HG03520 (cell line): ENCODE results near the gene C2CD4D.
"Not testable (repeated sequence)": the region's sequence is repeated elsewhere in the genome, so short reads cannot be mapped to it uniquely, and the experiment has no call there.

ENCODE experiments used
- ATAC-seq: cut with Tn5 transposase; IDR thresholded peaks from one replicate; pipeline ENCODE4 v1.9.1; 2021; ENCODE audit warnings: mild to moderate bottlenecking, moderate library complexity; ENCODE audit not compliant: unreplicated experiment

The C2CD4D gene

GRCh38 chr1:151839457-151840403 is at the start of gene C2CD4D:
Gene C2CD4D (minus strand): TSS chr1:151839820. CDS start chr1:151838989, 831 bp downstream.
- ATAC-seq: no peak

DNA sequence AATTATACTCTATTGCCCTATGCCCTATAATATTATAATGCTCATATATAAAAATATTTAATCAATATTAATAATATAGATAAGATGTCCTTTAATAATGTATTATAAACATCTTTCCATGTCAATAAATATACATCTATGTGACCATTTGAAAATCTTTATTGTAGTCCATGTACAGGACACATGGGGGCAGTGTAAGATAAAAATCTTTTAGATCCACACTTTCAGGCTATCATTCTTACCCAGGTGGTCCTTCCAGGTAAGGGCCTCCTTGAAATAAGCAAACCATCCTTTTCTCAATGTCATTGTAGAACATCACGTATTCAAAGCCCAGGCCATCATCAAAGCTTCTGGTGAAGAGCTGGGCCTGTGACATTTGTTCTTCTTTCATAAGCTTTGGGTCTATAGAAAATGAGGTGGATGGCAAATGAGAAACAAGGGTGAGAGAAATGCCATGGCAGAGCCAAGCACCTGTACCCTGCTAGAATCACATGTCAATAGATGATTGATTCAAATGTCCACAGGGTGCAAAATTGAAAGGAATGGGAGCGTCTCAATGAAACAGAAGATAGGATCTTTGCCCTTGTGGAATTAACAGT is 49.5 kb upstream of the C2CD4D start:
- no peak for ATAC-seq

DNA sequence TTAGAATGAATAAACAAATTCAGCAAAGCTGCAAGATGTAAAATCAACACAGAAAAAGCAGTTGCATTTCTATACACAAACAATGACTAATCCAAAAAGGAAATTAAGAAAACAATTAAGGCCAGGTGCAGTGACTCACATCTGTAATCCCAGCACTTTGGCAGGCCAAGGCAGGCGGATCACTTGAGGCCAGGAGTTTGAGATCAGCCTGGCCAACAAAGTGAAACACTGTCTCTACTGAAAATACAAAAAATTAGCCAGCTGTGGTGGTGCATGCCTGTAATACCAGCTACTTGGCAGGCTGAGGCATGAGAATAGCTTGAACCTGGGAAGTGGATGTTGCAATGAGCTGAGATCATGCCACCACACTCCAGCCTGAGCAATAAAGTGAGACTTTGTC is 47.4 kb upstream of the C2CD4D start:
- no peak for ATAC-seq

GRCh38 chr1:151885479-151885878 is 45.9 kb upstream of the C2CD4D start:
- ATAC-seq: no peak

GRCh38 chr1:151884879-151885278 is 45.3 kb upstream of the C2CD4D start:
- not testable (repeated sequence) for ATAC-seq

GRCh38 chr1:151884445-151884844 is 44.8 kb upstream of the C2CD4D start:
- not testable (repeated sequence) for ATAC-seq

DNA sequence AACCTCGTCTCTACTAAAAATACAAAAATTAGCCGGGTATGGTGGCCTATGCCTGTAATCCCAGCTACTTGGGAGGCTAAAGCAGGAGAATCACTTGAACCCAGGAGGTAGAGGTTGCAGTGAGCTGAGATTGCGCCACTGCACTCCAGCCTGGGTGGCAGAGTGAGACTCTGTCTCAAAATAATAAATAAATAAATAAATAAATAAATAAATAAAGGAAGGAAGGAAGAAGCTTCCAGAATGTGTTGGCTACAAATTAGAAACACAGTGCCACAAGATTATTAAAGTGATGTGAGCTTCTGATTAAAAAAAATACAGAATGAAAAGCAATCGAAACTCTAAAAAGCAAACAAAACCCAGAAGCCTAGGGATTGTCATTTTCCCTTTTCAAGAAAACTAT is 44.3 kb upstream of the C2CD4D start:
- ATAC-seq: not testable (repeated sequence)

DNA sequence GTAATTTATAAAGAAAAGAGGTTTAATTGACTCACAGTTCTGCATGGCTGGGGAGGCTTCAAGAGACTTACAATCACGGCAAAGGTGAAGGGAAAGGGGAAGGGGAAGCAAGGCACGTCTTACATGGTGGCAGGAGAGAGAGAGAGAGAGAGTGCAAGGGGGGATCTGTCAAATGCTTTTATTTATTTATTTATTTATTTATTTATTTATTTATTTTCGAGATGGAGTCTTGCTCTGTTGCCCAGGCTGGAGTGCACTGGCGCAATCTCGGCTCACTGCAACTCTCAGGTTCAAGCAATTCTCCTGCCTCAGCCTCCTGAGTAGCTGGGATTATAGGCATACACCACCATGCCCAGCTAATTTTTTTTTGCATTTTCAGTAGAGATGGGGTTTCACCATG is 43.3 kb upstream of the C2CD4D start:
- ATAC-seq: not testable (repeated sequence)

GRCh38 chr1:151882466-151882865 is 42.8 kb upstream of the C2CD4D start:
- no peak for ATAC-seq

- no peak for ATAC-seq
These were observed 41.9 kb upstream of the C2CD4D start for GRCh38 chr1:151881479-151881878.

- no peak for ATAC-seq
These were observed 35.9 kb upstream of the C2CD4D start for GRCh38 chr1:151875419-151876097.

DNA sequence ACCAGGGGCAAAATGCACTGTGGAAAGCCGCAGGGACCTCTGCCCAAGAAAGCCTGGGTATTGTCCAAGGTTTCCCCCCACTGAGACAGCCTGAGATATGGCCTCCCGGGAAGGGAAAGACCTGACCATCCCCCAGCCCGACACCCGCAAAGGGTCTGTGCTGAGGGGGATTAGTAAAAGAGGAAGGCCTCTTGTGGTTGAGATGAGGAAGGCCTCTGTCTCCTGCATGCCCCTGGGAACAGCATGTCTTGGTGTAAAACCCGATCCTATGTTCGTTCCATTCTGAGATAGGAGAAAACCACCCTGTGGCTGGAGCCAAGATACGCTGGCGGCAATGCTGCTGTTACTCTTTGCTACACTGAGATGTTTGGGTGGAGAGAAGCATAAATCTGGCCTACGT is 33.2 kb upstream of the C2CD4D start:
- not testable (repeated sequence) for ATAC-seq

DNA sequence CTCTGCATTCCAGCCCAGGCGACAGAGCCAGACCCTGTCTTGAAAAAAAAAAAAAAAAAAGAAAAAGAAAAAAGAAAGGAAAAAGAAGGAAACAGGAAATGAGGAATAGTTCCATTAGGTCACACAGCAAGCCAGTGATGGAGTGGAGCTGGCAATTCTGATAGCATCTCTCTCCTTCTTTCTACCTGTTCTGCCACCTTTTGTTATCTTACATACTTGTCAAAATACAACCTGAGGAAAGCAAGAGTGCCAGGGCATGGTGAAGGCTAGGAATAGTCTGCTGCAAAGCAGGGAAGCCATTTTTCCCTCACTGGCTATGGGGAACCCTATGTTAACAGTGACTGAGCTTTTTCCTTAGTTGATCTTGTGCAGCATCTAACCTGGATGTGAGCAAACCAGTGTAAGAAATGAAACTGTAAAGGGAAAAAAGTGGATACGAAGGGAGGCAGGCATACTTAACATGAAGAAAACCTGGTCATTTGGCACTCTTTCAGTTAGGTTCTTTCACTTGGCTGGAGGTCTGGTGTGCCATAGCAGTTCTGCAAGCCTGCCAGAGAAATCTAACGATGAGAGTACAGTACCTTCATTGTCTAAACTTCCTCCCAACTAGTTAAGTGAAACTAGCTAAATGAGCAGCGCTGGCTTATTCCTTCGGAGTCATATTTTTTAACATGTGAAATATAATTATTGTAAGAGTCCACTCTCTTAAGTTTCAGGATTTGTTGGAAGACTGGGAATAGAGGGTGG is 31.8 kb upstream of the C2CD4D start:
- ATAC-seq: no peak

- ATAC-seq: no peak
These were observed 28.9 kb upstream of the C2CD4D start for GRCh38 chr1:151868486-151868885.

DNA sequence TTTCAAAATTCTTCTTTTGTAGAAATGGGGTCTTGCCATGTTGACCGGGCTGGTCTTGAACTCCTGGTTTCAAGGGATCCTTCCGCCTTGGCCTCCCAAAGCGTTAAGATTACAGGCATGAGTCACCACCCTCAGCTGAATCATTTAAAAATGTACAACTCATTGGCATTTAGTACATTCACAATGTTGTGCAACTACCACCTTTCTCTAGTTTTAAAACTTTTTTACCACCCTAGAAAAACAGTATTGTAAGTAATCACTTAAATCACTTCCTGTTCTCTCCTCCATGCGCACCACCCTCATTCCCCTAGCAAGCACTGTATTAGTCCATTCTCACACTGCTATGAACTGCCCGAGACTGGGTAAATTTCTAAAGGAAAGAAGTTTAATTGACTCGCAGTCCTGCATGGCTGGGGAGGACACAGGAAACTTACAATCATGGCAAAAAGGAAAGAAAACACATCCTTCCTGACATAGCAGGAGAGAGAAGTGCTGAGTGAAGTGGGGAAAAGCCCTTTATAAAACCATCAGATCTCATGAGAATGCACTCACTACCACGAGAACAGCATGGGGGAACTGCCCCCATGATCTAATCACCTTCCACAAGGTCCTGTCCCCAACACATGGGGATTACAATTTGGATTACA is 28.3 kb upstream of the C2CD4D start:
- no peak for ATAC-seq

GRCh38 chr1:151867321-151867720 is 27.7 kb upstream of the C2CD4D start:
- no peak for ATAC-seq

DNA sequence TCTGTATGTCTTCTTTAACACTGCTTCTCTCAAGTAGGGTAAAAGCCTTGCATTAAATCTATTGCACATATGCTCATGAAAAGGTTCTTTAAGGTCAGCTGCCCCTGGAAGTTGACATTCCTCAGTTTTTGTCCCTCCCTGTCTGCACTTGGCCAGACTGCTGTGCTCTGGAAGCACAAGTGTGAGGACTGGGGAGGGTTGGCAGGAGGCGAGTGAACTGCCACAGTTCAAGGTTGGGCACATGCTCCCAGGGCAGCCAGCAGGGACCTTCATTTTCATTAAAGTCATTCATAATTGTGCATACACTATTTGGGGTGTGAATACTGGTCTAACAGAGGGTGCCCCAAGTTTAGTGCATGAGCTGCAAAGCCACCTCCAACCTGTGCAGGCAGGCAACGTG is 24.8 kb upstream of the C2CD4D start:
- no peak for ATAC-seq

DNA sequence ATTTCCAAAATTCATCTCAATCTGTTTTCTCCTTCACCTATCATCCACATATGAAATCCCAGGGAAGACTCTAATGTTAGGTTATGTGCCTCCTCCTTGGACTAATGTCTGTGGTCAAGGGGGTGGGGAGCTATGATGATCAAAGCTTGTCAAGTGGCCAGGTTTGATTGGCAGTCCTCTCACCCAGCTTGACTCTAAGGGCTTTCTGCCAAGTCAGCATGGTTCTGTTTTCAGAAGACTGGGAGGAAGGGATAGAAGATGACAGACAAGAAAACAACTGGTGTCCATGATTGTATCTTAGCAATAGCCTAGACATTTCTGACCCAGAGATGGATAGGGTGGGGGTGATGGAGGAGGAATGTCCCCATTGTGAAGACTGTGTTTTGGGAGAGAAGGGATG is 23.0 kb upstream of the C2CD4D start:
- ATAC-seq: no peak

DNA sequence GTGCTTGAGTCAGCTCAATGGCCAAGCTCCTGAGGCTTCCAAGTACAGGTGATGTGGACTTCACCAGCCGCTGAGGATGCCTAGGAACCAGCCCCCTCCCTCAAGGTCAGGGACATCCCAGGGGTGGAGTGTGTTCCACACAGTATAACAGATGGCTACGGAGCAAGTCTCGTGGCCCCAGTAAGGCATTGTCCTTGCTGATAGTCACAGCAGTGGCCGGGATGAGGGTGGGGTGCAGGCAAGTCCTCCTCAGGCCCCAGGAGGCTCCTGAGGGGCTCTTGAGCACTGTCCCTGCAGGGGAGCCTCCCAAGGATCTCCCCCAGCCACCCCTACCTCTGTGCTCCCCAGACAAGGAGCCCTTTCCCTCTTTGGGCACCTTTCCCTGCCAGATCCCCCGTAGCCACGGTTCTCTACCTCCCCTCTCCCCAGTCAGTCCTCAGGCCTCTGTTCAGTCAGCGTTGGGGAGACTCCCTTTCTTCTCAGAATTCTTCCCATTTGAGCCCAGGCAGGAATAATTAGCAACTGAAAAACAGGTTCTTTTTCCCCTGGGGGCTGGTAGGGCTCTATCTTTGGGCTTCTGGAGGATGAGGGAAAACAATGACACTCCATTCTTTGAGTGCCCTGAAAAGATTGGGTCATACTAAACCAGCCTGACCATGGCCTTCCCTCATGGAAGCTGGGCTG is 21.0 kb upstream of the C2CD4D start:
- no peak for ATAC-seq

GRCh38 chr1:151859891-151860293 is 20.3 kb upstream of the C2CD4D start:
- ATAC-seq: no peak
